T-helper 22 cell (primary cell): ENCODE data around the gene CEACAM1.
"Not testable (repeated sequence)": the region's sequence is repeated elsewhere in the genome, so short reads cannot be mapped to it uniquely, and the experiment has no call there.

Experiments
- DNase-seq: peaks from one replicate; pipeline ENCODE4 v3.0.0-alpha.2; 2020; ENCODE audit warnings: low read depth

Gene CEACAM1

GRCh38 chr19:42548552-42548951 lies 20.3 kb upstream of the CEACAM1 start:
- DNase-seq = no peak

DNA sequence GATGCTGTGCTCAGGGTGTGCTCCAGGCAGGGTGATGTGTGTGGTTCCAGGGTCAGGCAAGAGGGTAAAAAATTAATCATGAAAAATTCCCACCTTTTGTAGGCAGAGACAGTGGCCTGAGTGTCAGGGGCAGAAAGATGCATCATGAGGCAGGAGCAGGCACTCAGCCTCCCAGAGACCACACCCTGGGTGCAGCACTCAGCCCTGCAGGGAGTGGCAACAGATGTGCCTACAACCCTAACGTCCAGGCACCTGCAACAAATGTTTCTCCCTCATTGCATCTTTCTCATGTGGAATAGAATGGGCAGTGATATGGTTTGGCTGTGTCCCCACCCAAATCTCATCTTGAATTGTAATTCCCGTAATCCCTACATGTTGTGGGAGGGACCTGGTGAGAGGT lies 19.6 kb upstream of the CEACAM1 start:
- DNase-seq = no peak

GRCh38 chr19:42546831-42547500 lies 18.7 kb upstream of the CEACAM1 start:
- no peak for DNase-seq

DNA sequence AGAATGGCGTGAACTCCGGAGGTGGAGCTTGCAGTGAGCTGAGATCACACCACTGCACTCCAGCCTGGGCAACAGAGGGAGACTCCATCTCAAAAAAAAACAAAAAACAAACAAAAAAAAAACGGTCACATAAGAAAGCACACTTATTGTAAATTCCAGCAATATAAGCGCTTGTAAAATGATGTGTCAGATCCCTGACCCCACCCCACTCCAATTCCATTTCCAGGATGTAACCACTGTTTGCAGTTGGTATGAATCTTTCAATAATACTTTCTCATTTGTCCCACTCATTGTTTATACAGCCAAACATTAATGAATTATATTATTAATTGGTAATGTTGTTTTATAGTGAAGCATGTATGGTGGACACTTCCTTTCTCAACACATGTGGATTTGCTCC lies 15.9 kb upstream of the CEACAM1 start:
- DNase-seq = no peak

GRCh38 chr19:42542791-42543190 lies 14.5 kb upstream of the CEACAM1 start:
- DNase-seq = no peak

DNA sequence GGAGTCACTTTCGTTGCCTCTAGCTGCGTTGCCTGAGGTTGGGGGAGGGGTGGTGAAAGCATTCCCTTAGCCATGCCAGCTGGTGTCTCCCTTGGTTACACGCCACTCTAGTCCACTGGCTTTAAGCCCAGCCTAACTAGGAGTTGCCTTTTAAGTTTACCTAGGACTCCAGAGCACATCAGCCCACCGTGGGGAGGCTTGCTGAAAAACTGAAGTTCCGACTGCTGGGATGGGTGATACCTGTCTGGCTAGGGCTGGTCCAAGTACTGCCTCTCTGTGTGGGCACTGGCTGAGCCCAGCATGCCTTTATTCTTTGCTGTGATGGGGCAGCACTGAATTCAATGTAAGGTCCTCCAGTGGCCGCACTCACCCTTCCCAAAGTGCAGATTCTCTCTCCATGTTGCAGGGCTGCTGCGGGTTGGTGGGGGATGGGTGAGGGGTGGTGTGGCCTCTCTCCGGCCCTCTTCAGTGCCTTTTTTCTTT lies 11.8 kb upstream of the CEACAM1 start:
- DNase-seq = no peak

DNA sequence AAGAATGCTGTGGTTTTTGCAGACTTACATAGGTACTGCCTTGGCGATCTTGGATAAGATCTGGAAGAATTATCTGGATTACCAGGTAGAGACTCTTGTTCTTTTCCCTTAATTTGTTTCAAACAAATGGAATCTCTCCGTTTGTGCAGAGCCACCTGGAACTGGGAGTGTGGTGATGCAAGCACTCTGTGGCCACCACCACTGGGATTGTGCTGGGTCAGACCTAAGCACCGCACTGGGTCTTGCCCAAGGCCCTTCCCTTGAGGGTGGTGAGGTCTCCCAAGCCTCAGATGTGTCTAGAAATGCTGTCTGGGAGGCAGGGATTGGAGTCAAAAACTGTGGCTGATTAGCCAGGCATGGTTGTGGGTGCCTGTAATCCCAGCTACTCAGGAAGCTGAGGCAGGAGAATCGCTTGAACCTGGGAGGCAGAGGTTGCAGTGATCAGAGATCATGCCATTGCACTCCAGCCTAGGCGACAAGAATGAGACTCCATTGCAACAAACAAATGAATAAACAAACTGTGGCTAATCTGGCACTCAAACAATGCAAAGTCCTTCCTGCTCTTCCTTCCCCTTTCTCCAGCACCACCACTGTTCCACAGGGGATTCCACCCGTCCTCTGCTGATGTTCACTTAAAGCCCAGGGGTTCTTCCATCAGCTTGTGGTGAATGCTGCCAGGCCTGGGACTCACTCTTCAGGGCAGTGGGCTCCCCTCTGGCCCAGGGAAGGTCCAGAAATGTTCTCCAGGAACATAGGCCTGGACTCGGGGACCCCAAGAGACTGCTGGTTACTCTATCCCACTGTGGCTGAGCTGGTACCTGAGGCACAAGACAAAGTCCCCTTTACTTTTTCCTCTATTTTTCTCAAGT lies 10.8 kb upstream of the CEACAM1 start:
- no peak for DNase-seq

DNA sequence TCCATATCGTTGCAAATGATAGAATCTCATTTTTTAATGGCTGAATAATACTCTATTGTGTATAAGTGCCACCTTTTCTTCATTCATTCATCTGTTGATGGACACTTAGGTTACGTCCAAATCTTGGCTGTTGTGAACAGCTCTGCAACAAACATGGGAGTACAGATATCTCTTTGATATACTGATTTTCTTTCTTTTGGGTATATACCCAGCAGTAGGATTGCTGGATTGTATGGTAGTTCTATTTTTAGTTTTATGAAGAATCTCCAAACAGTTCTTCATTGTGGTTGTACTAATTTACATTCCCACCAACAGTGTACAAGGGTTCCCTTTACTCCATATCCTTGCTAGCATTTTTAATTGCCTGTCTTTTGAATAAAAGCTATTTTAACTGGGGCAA lies 7.0 kb upstream of the CEACAM1 start:
- DNase-seq = not testable (repeated sequence)

GRCh38 chr19:42534391-42534790 lies 6.1 kb upstream of the CEACAM1 start:
- DNase-seq = no peak

DNA sequence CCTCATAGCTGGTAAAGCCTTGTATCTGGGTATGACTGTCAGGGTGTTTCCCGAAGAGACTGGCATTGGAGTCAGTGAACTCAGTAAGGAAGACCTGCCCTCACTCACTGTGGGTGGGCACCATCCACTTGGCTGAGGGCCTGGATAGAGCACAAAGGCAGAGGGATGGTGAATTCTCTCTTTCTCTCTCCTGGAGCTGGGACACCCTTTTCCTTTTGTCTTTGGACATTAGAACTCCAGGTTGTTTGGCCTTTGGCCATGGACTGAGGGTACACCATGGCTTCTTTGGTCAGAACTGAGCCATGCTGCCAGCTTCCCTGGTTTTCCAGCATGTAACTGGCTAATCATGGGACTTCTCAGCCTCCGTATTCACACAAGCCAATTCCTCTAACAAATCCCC lies 4.6 kb upstream of the CEACAM1 start:
- no peak for DNase-seq

DNA sequence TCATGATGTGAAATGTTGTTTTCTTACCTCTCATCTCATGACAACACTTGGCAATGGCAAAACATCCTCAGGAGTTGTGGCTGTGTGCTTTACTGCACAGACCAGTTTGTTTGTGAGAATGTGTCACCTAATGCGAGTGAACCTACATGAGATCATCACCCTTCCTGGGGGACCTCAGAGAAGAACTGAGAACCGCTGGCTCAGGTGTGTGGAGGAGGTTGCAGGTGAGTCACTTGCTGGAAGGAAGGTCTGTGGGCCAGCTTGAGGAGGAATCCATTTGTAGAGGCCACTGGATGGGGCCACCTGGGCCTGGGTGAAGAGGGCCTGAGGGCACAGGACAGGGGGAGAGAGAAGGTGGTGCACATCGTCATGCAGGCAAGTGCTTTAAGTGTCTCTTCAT lies 3.0 kb upstream of the CEACAM1 start:
- DNase-seq = no peak

DNA sequence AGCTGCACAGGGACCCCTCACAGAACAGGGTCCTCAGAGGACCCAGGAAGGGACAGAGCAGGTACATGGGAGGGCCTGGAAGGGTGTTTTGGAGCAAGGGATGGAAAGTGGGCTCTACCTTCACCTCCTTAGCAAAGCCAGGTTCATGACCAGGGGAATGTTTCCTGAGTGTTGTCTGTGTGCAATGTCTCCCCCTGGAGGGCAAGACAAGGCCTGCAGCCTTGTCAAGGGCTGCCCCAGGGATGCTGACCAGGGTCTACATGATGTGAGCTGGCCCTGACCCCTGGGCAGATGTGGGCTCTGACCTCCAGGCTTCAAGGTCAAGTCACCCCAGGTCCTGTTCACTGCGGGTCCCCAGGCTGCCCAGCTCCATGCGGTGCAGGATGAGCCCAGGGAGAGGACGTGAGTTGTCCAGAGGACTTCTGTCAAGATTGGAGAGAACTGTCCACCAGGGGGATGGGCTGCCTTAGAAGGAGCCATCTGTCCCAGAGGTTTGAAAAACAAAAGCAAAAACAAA lies 1.0 kb upstream of the CEACAM1 start:
- DNase-seq = peak; percentile 28

DNA sequence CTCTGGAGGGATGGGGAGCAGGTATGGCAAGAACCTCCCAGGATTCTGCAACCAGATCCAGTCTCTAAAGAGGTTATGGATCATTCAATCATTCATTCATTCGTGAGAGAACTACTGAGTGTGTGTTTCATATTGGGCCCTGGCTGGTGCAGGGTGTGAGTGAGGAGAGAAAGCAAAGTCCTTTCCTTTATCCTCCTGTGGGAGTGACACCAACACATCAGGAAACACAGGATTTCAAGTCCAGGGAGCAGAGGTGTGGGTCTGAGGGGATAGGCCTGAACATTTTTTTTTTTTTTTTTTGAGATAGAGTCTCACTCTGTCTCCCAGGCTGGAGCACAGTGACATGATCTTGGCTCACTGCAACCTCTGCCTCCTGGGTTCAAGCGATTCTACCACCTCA lies 3.3 kb downstream of the CEACAM1 start:
- no peak for DNase-seq

DNA sequence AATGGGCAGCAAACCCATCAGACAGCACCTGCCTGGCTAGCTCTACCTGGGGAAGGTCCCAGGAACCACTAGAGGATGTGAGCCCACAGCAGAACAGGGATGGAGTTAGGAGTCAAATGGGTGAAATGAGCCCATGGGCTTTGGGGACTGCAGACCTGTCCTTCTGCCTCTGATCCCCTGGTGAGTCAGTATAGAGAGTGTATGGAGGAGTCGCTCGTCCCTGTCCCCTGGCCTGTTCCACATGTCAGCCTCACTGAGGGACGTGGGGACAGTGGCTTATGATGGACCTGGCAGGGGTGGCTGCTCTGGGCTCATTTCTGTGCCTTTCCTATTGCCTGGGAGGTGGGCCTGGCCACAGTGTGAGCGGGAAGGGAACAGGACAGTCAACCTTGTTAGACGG lies 4.0 kb downstream of the CEACAM1 start:
- DNase-seq = no peak

DNA sequence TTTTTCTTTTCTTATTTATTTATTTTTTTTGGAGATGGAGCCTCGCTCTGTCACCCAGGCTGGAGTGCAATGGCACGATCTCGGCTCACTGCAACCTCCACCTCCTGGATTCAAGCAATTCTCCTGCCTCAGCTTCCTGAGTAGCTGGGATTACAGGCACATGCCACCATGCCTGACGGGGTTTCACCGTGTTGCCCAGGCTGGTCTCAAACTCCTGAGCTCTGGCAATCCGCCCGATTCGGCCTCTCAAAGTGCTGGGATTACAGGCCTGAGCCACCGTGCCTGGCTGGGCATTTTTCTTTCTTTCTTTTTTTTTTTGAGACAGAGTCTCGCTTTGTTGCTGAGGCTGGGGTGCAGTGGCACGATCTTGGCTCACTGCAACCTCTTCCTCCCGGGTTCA lies 6.0 kb downstream of the CEACAM1 start:
- DNase-seq = not testable (repeated sequence)

DNA sequence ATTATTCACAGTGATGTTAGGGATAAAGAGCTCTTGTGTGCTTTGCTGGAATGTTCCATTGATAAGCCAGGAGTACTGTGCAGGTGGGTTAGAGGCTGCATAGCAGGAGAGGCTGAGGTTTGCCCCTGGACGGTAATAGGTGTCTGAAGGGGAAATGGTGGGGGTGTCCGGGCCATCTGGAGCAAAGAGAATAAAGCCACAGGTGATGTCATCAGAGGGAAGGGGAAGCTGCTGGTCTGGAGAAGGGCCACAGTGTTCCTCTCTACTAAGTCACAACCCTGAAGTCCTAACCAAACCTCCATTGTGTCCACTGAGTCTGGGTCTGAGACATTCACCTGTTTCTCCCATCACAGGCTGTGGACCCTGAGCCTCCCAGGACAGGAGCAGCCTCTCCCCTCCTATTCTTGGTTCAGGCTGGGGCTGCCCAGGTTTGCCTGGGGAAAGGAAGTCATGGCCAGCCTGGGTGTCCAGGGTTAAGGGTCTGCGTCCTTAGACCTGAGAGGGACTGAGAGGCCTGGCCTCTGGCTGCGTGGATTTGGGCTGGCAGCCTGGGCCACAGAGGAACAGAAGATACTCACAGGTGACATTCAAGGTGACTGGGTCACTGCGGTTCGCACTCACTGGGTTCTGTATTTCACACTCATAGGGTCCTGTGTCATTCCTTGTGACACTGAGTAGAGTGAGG lies 6.8 kb downstream of the CEACAM1 start:
- DNase-seq = no peak

GRCh38 chr19:42519108-42519507 lies 9.2 kb downstream of the CEACAM1 start:
- no peak for DNase-seq

DNA sequence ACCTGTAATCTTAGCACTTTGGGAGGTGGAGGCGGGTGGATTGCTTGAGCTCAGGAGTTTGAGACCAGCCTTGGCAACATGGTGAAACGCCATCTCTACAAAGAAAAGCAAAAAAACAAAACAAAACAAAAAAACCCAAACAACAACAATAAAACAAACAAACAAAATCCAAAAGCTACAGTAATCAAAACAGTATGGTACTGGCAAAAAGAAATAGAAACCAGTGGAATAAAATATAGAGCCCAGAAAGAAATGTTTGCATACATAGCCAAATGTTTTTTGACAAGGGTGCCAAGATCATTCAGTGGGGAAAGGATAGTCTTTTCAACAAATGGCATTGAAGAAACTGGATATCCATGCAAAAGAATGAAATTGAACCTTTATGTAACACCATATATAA lies 11.5 kb downstream of the CEACAM1 start:
- no peak for DNase-seq

DNA sequence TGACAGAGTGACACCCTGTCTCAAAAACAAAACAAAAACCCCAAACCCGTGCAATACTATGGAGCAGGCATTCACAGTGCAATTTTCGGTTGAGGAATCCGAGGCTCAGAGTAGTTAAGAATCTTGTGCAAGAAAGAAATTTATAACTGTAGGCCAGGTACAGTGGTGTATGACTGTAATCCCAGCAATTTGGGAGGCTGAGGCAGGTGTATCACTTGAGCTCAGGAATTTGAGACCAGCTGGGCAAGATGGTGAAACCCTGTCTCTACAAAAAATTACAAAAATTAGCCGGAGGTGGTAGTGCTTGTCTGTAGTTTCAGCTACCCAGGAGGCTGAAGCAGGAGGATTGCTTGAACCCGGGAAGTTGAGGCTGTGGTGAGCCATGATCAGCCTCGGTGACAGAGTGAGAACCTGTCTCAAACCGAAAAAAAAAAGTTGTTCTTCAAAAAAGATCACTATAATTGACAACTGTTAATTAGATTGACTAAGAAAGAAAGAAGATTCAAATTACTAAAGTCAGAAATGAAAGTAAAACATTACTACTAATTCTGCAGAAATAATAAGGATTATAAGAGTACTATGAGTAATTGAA lies 12.9 kb downstream of the CEACAM1 start:
- DNase-seq = no peak

- no peak for DNase-seq
Measured at GRCh38 chr19:42514449-42514848, 13.8 kb downstream of the CEACAM1 start.

DNA sequence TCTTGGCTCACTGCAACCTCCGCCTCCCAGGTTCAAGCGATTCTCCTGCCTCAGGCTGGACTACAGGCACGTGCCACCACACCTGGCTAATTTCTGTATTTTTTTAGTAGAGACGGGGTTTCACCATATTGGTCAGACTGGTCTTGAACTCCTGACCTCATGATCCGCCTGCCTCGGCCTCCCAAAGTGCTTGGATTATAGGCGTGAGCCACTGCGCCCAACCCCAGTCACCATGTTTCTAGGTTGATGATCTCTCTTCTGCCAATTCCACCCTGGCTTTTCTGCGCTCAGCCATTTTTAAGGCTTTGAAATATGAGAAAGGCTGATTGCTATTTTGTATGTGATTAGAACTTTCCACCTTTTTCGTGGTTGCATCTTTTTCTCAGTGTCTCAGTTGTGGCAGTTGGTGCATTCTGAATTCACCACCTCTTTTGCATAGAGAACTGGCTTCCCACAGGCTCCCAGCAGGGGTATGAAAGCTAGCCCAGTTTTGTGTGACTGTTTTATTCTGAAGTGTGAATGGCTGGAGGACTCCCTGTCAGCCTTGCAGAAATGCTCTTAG lies 15.5 kb downstream of the CEACAM1 start:
- DNase-seq = no peak

- DNase-seq = no peak
Measured at GRCh38 chr19:42512130-42512636, 16.1 kb downstream of the CEACAM1 start.
